ENCODE data around the gene DNAL1. TPM values are rescaled to one million over a fixed set of nuclear protein-coding genes. Genes with fewer than 3 reads are reported as not detected.

The DNAL1 gene
- total and polyA plus RNA-seq, 9 of the 15 experiments (the other 6 are each of a cell fraction or from before 2014, with no cell fraction given), result 1.6 to 11.7 (median 4.8) TPM

GRCh38 chr14:73725116-73726024 is 80.6 kb downstream of the DNAL1 start (continued):
- TF ChIP-seq ILK (tag; IDR thresholded peaks at IDR 0.05; ENCODE audit: borderline replicate concordance, low read depth), result no peak
- peak in 1 of 3 experiments; percentile 37 for TF ChIP-seq YY1 (IDR thresholded peaks at IDR 0.05; ENCODE audit: borderline replicate concordance in 1 of 3, control insufficient read depth in 1 of 3, extremely low read depth in 1 of 3, insufficient read depth in 3 of 3, insufficient read length in 1 of 3, insufficient replicate concordance in 2 of 3, low read depth in 1 of 3, low read length in 2 of 3)
- TF ChIP-seq PHF8 (IDR thresholded peaks at IDR 0.05; ENCODE audit: borderline replicate concordance, low read length), result no peak
- peak; percentile 86 for TF ChIP-seq SMARCA4 (IDR thresholded peaks at IDR 0.05)
- TF ChIP-seq RBM17 (IDR thresholded peaks at IDR 0.05; ENCODE audit: borderline replicate concordance, low read depth, low read length), result no peak
- peak; percentile 84 for TF ChIP-seq MAFG (tag; conservative IDR thresholded peaks at IDR 0.05)
- TF ChIP-seq STAT6 (CRISPR knock-in tag; IDR thresholded peaks at IDR 0.05), result no peak
- no peak for TF ChIP-seq GABPB2 (CRISPR knock-in tag; conservative IDR thresholded peaks at IDR 0.05)
- peak; percentile 16; the same call in 1 of the 2 replicates for TF ChIP-seq POLR2G (IDR thresholded peaks at IDR 0.05; ENCODE audit: low read depth, low read length)
- TF ChIP-seq EP400 (IDR thresholded peaks at IDR 0.05), result peak; percentile 35
- TF ChIP-seq MAFF (IDR thresholded peaks at IDR 0.05; ENCODE audit: low read length), result peak; percentile 48
- TF ChIP-seq EP300 (IDR thresholded peaks at IDR 0.05; ENCODE audit: low read length), result peak; percentile 60; the same call in 1 of the 2 replicates
- peak; percentile 88 for TF ChIP-seq C11orf30 (IDR thresholded peaks at IDR 0.05; ENCODE audit: low read depth)
- TF ChIP-seq EGR1 (conservative IDR thresholded peaks at IDR 0.05), result peak; percentile 91
- 0 out of 2 replicates have a peak, but pooled peaks have one; percentile 17 for TF ChIP-seq SOX6 (IDR thresholded peaks at IDR 0.05)
- no peak for TF ChIP-seq KDM2B (CRISPR knock-in tag; IDR thresholded peaks at IDR 0.05)
- peak; percentile 84 for TF ChIP-seq JUND (IDR thresholded peaks at IDR 0.05; ENCODE audit: borderline replicate concordance, low read depth, low read length)
- TF ChIP-seq JUND (tag; IDR thresholded peaks at IDR 0.05; ENCODE audit: borderline replicate concordance, low read depth, low read length), result peak; percentile 78; the same call in 1 of the 3 replicates
- TF ChIP-seq CXXC5 (CRISPR knock-in tag; IDR thresholded peaks at IDR 0.05), result peak; percentile 29
- no peak for TF ChIP-seq HMGXB4 (CRISPR knock-in tag; IDR thresholded peaks at IDR 0.05)
- TF ChIP-seq JUN (IDR thresholded peaks at IDR 0.05; ENCODE audit: borderline replicate concordance, low read depth, low read length), result peak; percentile 29; the same call in 1 of the 2 replicates
- no peak for TF ChIP-seq JUN (CRISPR knock-in tag; IDR thresholded peaks at IDR 0.05; ENCODE audit: borderline replicate concordance)
- TF ChIP-seq RCOR1 (IDR thresholded peaks at IDR 0.05; ENCODE audit: borderline replicate concordance in 1 of 2, low read depth in 2 of 2, low read length in 2 of 2), result peak in 1 of 2 experiments; percentile 77; a peak in 2 of 4 replicates
- TF ChIP-seq TRIM24 (IDR thresholded peaks at IDR 0.05), result 0 out of 4 replicates have a peak, but pooled peaks of 1 of the 2 experiments have one; percentile 15

Data from K562 (cell line).